GM19025 (cell line): ENCODE results near the gene VAV3.

Source experiments
- ATAC-seq: cut with Tn5 transposase; IDR thresholded peaks from one replicate; pipeline ENCODE4 v1.9.1; 2021; ENCODE audit warnings: mild to moderate bottlenecking, low read depth, moderate library complexity; ENCODE audit not compliant: unreplicated experiment

Gene VAV3

GRCh38 chr1:107975851-107976250, 10.9 kb upstream of the VAV3 start:
- no peak for ATAC-seq

GRCh38 chr1:107974090-107974489, 9.1 kb upstream of the VAV3 start:
- no peak for ATAC-seq

GRCh38 chr1:107972391-107973180, 7.6 kb upstream of the VAV3 start:
- ATAC-seq, result no peak

- no peak for ATAC-seq
Measured at GRCh38 chr1:107966550-107966949, 1.6 kb upstream of the VAV3 start.

GRCh38 chr1:107964336-107965109, 457 bp downstream of the VAV3 start:
- no peak for ATAC-seq

- ATAC-seq, result peak; percentile 78
Measured at GRCh38 chr1:107963601-107964335, 1.2 kb downstream of the VAV3 start.

- no peak for ATAC-seq
Measured at GRCh38 chr1:107963008-107963407, 2.0 kb downstream of the VAV3 start.

GRCh38 chr1:107954719-107955415, 10.1 kb downstream of the VAV3 start:
- ATAC-seq, result no peak

GRCh38 chr1:107954126-107954525, 10.9 kb downstream of the VAV3 start:
- no peak for ATAC-seq

GRCh38 chr1:107953556-107953955, 11.4 kb downstream of the VAV3 start:
- no peak for ATAC-seq

- ATAC-seq, result no peak
Measured at GRCh38 chr1:107952989-107953388, 12.0 kb downstream of the VAV3 start.

GRCh38 chr1:107950464-107950863, 14.5 kb downstream of the VAV3 start:
- no peak for ATAC-seq

- peak; percentile 58 for ATAC-seq
Measured at GRCh38 chr1:107949467-107950253, 15.3 kb downstream of the VAV3 start.

GRCh38 chr1:107946794-107947193, 18.2 kb downstream of the VAV3 start:
- ATAC-seq, result no peak

- no peak for ATAC-seq
Measured at GRCh38 chr1:107943694-107944093, 21.3 kb downstream of the VAV3 start.

- no peak for ATAC-seq
Measured at GRCh38 chr1:107942814-107943213, 22.2 kb downstream of the VAV3 start.

GRCh38 chr1:107941531-107941930, 23.4 kb downstream of the VAV3 start:
- no peak for ATAC-seq

GRCh38 chr1:107941123-107941522, 23.9 kb downstream of the VAV3 start:
- no peak for ATAC-seq

GRCh38 chr1:107940701-107941100, 24.3 kb downstream of the VAV3 start:
- no peak for ATAC-seq
